K562 (cell line): Measurements from ENCODE around the gene CTBP2. TPM values are rescaled to one million over a fixed set of nuclear protein-coding genes. Genes with fewer than 3 reads are reported as not detected.

Experiments used
- ATAC-seq: fragments of 200-7000 bp; cut with Tn5 transposase; 3 replicates; pipeline ENCODE4 v1.9.1; 2020; ENCODE audit warnings: moderate library complexity
- BruUV-seq: library from RNA; stranded (reverse); fragments of 400-500 nt; replicated peaks from 2 replicates; lab custom pipeline; 2021; lab: Mats Ljungman, UMichigan
- CTCF ChIA-PET: fragments of 300-600 bp; formaldehyde crosslinking; extraction: SDS; loops from one replicate; lab custom pipeline; 2021; ENCODE audit warnings: low intra/inter-chr PET ratio; lab: Yijun Ruan, JAX
- POLR2A ChIA-PET: fragments of 300-600, 350-650 bp; sonication (Branson Sonifier 250); formaldehyde crosslinking; extraction: SDS; loops from one replicate; lab custom pipeline; 2021; ENCODE audit warnings: antibody characterized with exemption, inconsistent platforms; lab: Yijun Ruan, JAX
- DNase-seq, 4 experiments: peaks; one replicate each; pipeline versions ENCODE4 v3.0.0 to v3.0.0-alpha.2; 2011 to 2018; ENCODE audit warnings: low spot score in 3 of 4, mixed read lengths in 3 of 4; ENCODE audit errors: extremely low read depth in 1 of 4
- FAIRE-seq: peaks from 2 replicates; lab custom pipeline; 2011; peaks lifted over from hg19 to GRCh38; lab: Jason Lieb, UNC
- H2AFZ ChIP-seq: 2 replicates; pipeline ENCODE4 v1.6.0; 2011; ENCODE audit warnings: low read depth, low read length, control low read depth, inconsistent platforms
- H3K27ac ChIP-seq: fragments of 200-600 bp; 3 replicates; pipeline ENCODE4 v1.8.0; 2011; ENCODE audit warnings: low read depth, mild to moderate bottlenecking, control low read depth, inconsistent platforms, low read length, moderate library complexity, mixed read lengths; ENCODE audit errors: extremely low read depth
- H3K27me3 ChIP-seq, 2 experiments: fragments of 300-600 bp in 1 of 2; 2 replicates in 1 of 2; 3 replicates in 1 of 2; pipeline versions ENCODE4 v1.6.0 to v1.8.0; 2011; ENCODE audit warnings: inconsistent platforms in 2 of 2, low read length in 2 of 2, mild to moderate bottlenecking in 1 of 2, mixed read lengths in 1 of 2, moderate library complexity in 1 of 2; ENCODE audit not compliant: control insufficient read depth in 2 of 2, insufficient read depth in 2 of 2
- H3K36me3 ChIP-seq: fragments of 300-600 bp; 3 replicates; pipeline ENCODE4 v1.8.0; 2011; ENCODE audit warnings: mild to moderate bottlenecking, low read length, inconsistent platforms; ENCODE audit not compliant: control insufficient read depth, insufficient read depth
- H3K4me1 ChIP-seq, 2 experiments: fragments of 200-600 bp in 1 of 2; replicated peaks in 1 of 2; 2 replicates in 1 of 2; 3 replicates in 1 of 2; pipeline versions ENCODE4 v1.5.1 to v1.8.0; 2011; ENCODE audit warnings: inconsistent platforms in 2 of 2, low read length in 2 of 2, mild to moderate bottlenecking in 1 of 2, mixed read lengths in 1 of 2, moderate library complexity in 1 of 2; ENCODE audit not compliant: control insufficient read depth in 2 of 2, insufficient read depth in 2 of 2
- H3K4me2 ChIP-seq: 2 replicates; pipeline ENCODE4 v1.6.1; 2011; ENCODE audit warnings: low read length, control low read depth, inconsistent platforms, mixed read lengths; ENCODE audit not compliant: insufficient read depth
- H3K4me3 ChIP-seq: fragments of 200-600 bp; sonication (generic), shearing (Covaris generic); 2 replicates; pipeline ENCODE4 v1.5.1; 2016; ENCODE audit warnings: control low read depth, inconsistent platforms
- H3K79me2 ChIP-seq: fragments of 200-600 bp; 3 replicates; pipeline ENCODE4 v1.8.0; 2011; ENCODE audit warnings: low read length, inconsistent platforms; ENCODE audit not compliant: control insufficient read depth, insufficient read depth
- H3K9ac ChIP-seq, 2 experiments: 2 replicates each; pipeline versions ENCODE4 v1.6.0 to v1.6.1; 2011; ENCODE audit warnings: low read depth in 2 of 2, low read length in 2 of 2, control low read depth in 1 of 2, inconsistent platforms in 1 of 2, mild to moderate bottlenecking in 1 of 2, mixed read lengths in 1 of 2; ENCODE audit not compliant: insufficient read depth in 1 of 2
- H3K9me1 ChIP-seq: one replicate; pipeline ENCODE4 v1.6.0; 2011; ENCODE audit warnings: inconsistent platforms, mild to moderate bottlenecking, low read length, moderate library complexity; ENCODE audit not compliant: control insufficient read depth, insufficient read depth
- H3K9me3 ChIP-seq: replicated peaks from 2 replicates; pipeline ENCODE4 v1.5.1; 2011; ENCODE audit warnings: low read depth, low read length, inconsistent platforms; ENCODE audit not compliant: control insufficient read depth, insufficient read depth
- H4K20me1 ChIP-seq: replicated peaks from 2 replicates; pipeline ENCODE4 v1.6.1; 2011; ENCODE audit warnings: low read length, inconsistent platforms, mixed read lengths; ENCODE audit not compliant: control insufficient read depth, insufficient read depth
- BHLHE40 ChIP-seq: IDR thresholded peaks from 2 replicates; pipeline ENCODE4 v1.6.1; 2011; ENCODE audit warnings: low read length, improper control_type of control experiment
- ERF ChIP-seq: fragments of 450-650 bp; formaldehyde crosslinking; IDR thresholded peaks from 2 replicates; pipeline ENCODE4 v1.4.0; 2020; ENCODE audit warnings: mild to moderate bottlenecking, mixed read lengths
- ID3 ChIP-seq, 2 experiments: fragments of 250-450 bp in 1 of 2; fragments of 450-650 bp in 1 of 2; sonication (Bioruptor Pico) in 1 of 2; IDR thresholded peaks; 2 replicates each; pipeline versions ENCODE4 v1.6.1 to v1.8.0; 2016 to 2021; ENCODE audit warnings: mild to moderate bottlenecking in 2 of 2, moderate library complexity in 2 of 2, missing compliant biosample characterization in 1 of 2, missing genetic modification characterization in 1 of 2
- SMARCB1 ChIP-seq: IDR thresholded peaks from 2 replicates; pipeline ENCODE4 v1.6.1; 2011; ENCODE audit warnings: improper control_type of control experiment, low read depth; ENCODE audit not compliant: insufficient read length
- ZC3H11A ChIP-seq: IDR thresholded peaks from 2 replicates; pipeline ENCODE4 v1.6.1; 2012; ENCODE audit warnings: low read depth, low read length, improper control_type of control experiment
- ZNF79 ChIP-seq: fragments of 250-450 bp; sonication (Bioruptor Pico); IDR thresholded peaks from 2 replicates; pipeline ENCODE4 v1.4.0; 2020; ENCODE audit warnings: low read depth, mild to moderate bottlenecking, moderate library complexity
- WGBS: fragments of 100-300 bp; shearing (Covaris generic); methylation state at CpG from one replicate; pipeline ENCODE4 v1.1.6; 2016; ENCODE audit warnings: low coverage, mixed read lengths; ENCODE audit not compliant: insufficient coverage; ENCODE audit errors: missing lambda C conversion rate; 5-methylcytosine and 5-hydroxymethylcytosine counted together
- in situ Hi-C: fragments of 300-500 bp; cut with MboI; formaldehyde crosslinking; loops from 4 replicates; pipeline ENCODE4 v1.15.0; 2018; ENCODE audit warnings: inconsistent platforms, mixed read lengths
- intact Hi-C: fragments of 100-400 bp; cut with micrococcal nuclease; formaldehyde crosslinking; loops from 2 replicates; pipeline ENCODE4 v1.14.2; 2022
- polyA plus RNA-seq, 8 experiments: library from polyadenylated mRNA; depleted of rRNA in 4 of 8; stranded (reverse) in 5 of 8; unstranded in 3 of 8; fragments of >200 nt; fragmentation: Nextera tagmentation in 2 of 8; fragmentation: Illumina TruSeq in 1 of 8; extraction: Ambion mirVana in 2 of 8; extraction: Trizol in 1 of 8; gene quantifications; 2 replicates each; pipeline versions ENCODE4 v1.2.1 to v1.2.3, GENCODE V29; 2011 to 2014; ENCODE audit warnings: inconsistent platforms in 1 of 8, missing spikeins in 1 of 8
- total RNA-seq, 7 experiments: library from RNA; depleted of rRNA in 6 of 7; stranded (reverse); fragments of >200 nt in 6 of 7; fragmentation: Illumina TruSeq in 2 of 7; extraction: Trizol in 2 of 7; gene quantifications; 2 replicates each; pipeline versions ENCODE4 v1.2.1 to v1.2.3, GENCODE V29; 2011 to 2021; ENCODE audit warnings: low replicate concordance in 1 of 7
- TF ChIP-seq, protein P1 (sequence below): sonication (generic); formaldehyde crosslinking; IDR thresholded peaks from 2 replicates; pipeline ENCODE4 v1.8.1; 2023; ENCODE audit warnings: missing genetic modification reagents, mild to moderate bottlenecking, borderline replicate concordance

Gene CTBP2
- total and polyA plus RNA-seq, 9 of the 15 experiments (the other 6 are each of a cell fraction or from before 2014, with no cell fraction given), result 1.3 to 8.8 (median 5.1) TPM

DNA sequence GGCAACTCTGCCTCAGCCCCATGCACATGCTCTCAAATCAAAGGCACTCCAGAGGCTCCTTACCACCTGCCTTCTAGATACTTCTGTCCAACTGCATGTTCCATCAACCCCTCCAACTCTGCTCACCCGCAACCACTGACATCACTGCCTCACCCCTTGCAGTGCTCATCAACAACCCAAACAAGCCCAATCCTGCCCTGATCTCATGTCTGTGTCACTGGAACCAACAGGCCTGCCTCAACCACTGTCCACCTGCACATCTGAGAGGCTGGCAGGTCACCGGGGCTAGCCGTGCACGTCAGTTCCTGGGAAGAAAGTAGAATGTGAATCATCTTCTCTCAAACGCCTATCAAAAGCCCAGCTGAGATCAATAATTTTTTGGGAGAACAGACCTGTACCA, 33.3 kb downstream of the CTBP2 start:
- no peak for FAIRE-seq
- no TSS peak for BruUV-seq
- no peak for TF ChIP-seq ZNF79 (CRISPR knock-in tag)
- Histone ChIP-seq H3K9me3 (no peaks in the 10 kb centered on the region), H3K27ac (no peak overlapping the region), H3K4me3 (no peak overlapping the region), H3K79me2 (peaks cover 98% of the 10 kb centered on the region), H4K20me1 (peaks cover 38% of the 10 kb centered on the region), H3K9ac (no peak overlapping the region), H3K9me1 (peaks cover 11% of the 10 kb centered on the region), H3K4me1 (peaks cover 3 to 5% of the 10 kb centered on the region in 2 experiments; a peak in 3 of 5 replicates), H3K27me3 (no peaks in the 10 kb centered on the region), H2AFZ (no peak overlapping the region), H3K4me2 (no peak overlapping the region), H3K36me3 (peaks cover 52% of the 10 kb centered on the region; the same call in 2 of the 3 replicates)
- intact Hi-C loops, result no loop called here
- ChIA-PET POLR2A (interaction anchor here (0.6 to 0.8 kb wide), 2 partner anchors 44 to 223 kb away, joined by 3 to 5 read pairs; no protein-coding TSS in a partner anchor), CTCF (no interaction called here)
- in situ Hi-C loops, result no loop called here
- 96% methylated on average over 5 of the region's 5 CpGs for WGBS
- DNase-seq, result no peak
- ATAC-seq, result no peak

DNA sequence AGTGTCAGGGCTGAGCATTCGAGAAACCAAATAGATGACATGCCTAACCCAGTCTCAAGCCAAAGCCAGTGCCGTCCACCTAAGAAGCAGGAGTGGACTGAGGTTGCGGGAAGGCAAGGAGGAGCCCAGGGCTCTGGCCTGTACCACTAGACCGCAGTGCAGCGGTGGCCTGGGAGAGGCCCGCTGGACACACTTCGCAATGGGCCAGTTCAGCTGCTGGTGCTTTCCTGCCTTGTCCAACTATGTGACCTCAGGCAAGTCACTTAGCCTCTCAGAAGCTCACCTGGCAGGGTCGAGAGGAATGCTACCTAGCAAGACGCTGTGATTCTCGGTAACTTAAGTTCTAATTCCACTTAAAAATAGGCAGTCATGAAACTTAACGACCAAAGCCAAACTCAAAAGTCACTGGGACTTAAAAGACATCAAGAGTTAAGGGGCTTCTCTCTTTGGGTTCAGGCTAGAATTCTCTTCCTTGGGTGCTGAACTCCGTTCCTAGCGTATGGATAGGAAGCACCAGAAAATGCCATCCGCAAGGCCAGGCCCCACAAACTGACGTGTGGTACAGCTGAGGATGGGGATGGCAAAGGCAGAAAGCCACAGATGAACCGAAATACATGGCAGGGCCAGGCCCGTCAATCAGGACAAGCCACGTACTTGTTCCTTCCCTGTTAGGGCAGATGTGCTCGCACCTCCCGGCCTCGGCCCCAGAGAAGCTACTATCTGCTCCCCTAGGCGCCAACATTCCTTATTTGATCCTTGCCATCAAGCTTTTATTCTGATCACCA, 34.2 kb downstream of the CTBP2 start:
- no peak overlapping the region for H3K4me3 ChIP-seq
- no peak for FAIRE-seq
- H3K27me3 ChIP-seq, result no peaks in the 10 kb centered on the region
- H3K4me2 ChIP-seq, result no peak overlapping the region
- peaks cover 8% of the 10 kb centered on the region in 2 experiments; a peak in 3 of 5 replicates for H3K4me1 ChIP-seq
- POLR2A ChIA-PET, result interaction anchor here (0.6 to 0.8 kb wide), 3 partner anchors 44 to 473 kb away, joined by 3 to 5 read pairs (median 3); no protein-coding TSS in a partner anchor
- no peak for DNase-seq
- no TSS peak for BruUV-seq
- peaks cover 97% of the 10 kb centered on the region for H3K79me2 ChIP-seq
- peaks cover 11% of the 10 kb centered on the region for H3K9me1 ChIP-seq
- intact Hi-C loops, result no loop called here
- H3K27ac ChIP-seq, result no peak overlapping the region
- peaks cover 45% of the 10 kb centered on the region; the same call in 2 of the 3 replicates for H3K36me3 ChIP-seq
- ATAC-seq, result no peak; the same call in 2 of the 3 replicates
- H4K20me1 ChIP-seq, result peaks cover 29% of the 10 kb centered on the region
- WGBS, result 82% methylated on average over 18 of the region's 22 CpGs
- no peak overlapping the region for H3K9ac ChIP-seq
- H3K9me3 ChIP-seq, result no peaks in the 10 kb centered on the region
- in situ Hi-C loops, result no loop called here
- no peak overlapping the region for H2AFZ ChIP-seq
- CTCF ChIA-PET, result no interaction called here
- TF ChIP-seq BHLHE40, result no peak
- TF ChIP-seq, protein P1, sequence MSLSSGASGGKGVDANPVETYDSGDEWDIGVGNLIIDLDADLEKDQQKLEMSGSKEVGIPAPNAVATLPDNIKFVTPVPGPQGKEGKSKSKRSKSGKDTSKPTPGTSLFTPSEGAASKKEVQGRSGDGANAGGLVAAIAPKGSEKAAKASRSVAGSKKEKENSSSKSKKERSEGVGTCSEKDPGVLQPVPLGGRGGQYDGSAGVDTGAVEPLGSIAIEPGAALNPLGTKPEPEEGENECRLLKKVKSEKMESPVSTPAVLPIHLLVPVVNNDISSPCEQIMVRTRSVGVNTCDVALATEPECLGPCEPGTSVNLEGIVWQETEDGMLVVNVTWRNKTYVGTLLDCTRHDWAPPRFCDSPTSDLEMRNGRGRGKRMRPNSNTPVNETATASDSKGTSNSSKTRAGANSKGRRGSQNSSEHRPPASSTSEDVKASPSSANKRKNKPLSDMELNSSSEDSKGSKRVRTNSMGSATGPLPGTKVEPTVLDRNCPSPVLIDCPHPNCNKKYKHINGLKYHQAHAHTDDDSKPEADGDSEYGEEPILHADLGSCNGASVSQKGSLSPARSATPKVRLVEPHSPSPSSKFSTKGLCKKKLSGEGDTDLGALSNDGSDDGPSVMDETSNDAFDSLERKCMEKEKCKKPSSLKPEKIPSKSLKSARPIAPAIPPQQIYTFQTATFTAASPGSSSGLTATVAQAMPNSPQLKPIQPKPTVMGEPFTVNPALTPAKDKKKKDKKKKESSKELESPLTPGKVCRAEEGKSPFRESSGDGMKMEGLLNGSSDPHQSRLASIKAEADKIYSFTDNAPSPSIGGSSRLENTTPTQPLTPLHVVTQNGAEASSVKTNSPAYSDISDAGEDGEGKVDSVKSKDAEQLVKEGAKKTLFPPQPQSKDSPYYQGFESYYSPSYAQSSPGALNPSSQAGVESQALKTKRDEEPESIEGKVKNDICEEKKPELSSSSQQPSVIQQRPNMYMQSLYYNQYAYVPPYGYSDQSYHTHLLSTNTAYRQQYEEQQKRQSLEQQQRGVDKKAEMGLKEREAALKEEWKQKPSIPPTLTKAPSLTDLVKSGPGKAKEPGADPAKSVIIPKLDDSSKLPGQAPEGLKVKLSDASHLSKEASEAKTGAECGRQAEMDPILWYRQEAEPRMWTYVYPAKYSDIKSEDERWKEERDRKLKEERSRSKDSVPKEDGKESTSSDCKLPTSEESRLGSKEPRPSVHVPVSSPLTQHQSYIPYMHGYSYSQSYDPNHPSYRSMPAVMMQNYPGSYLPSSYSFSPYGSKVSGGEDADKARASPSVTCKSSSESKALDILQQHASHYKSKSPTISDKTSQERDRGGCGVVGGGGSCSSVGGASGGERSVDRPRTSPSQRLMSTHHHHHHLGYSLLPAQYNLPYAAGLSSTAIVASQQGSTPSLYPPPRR (CRISPR knock-in tag), result no peak
- no peak for TF ChIP-seq SMARCB1
- TF ChIP-seq ZC3H11A, result no peak
- TF ChIP-seq ID3 (CRISPR knock-in tag; IDR thresholded peaks at IDR 0.05), result no peak
- no peak for TF ChIP-seq ID3 (tag; IDR thresholded peaks at IDR 0.05)
- no peak for TF ChIP-seq ERF (CRISPR knock-in tag)
